GM12872 (cell line): ENCODE measurements around the gene RPUSD3.

ENCODE experiments used
- TF ChIP-seq, protein P1 (sequence below): IDR thresholded peaks from 3 replicates; pipeline ENCODE4 v1.5.1; 2011; ENCODE audit warnings: low read depth, mild to moderate bottlenecking, low read length, moderate library complexity; ENCODE audit not compliant: insufficient read depth

The RPUSD3 gene

GRCh38 chr3:9846931-9847488 is 3.2 kb upstream of the RPUSD3 start:
- TF ChIP-seq, protein P1, sequence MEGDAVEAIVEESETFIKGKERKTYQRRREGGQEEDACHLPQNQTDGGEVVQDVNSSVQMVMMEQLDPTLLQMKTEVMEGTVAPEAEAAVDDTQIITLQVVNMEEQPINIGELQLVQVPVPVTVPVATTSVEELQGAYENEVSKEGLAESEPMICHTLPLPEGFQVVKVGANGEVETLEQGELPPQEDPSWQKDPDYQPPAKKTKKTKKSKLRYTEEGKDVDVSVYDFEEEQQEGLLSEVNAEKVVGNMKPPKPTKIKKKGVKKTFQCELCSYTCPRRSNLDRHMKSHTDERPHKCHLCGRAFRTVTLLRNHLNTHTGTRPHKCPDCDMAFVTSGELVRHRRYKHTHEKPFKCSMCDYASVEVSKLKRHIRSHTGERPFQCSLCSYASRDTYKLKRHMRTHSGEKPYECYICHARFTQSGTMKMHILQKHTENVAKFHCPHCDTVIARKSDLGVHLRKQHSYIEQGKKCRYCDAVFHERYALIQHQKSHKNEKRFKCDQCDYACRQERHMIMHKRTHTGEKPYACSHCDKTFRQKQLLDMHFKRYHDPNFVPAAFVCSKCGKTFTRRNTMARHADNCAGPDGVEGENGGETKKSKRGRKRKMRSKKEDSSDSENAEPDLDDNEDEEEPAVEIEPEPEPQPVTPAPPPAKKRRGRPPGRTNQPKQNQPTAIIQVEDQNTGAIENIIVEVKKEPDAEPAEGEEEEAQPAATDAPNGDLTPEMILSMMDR, result no peak; the same call in 2 of the 3 replicates

GRCh38 chr3:9846231-9846630 is 2.4 kb upstream of the RPUSD3 start:
- TF ChIP-seq, protein P1, result no peak

DNA sequence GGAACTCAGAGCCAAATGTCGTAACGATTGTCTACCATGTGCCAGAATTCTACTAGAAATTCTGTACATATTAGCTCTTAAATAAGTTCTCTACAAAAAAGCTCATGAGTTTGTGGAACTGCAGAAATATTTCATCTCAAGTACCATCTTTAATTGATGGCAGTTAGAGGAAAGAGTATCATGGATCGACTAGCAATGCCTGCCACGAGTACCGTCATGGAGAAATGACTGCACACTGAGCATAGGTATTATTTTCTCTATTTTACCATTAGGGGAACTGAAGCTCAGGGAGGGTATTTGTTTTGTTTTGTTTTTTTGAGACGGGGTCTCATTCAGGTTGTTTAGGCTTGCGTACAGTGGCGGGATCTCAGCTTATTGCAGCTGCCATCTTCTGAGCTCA is 2.8 kb downstream of the RPUSD3 start:
- TF ChIP-seq, protein P1, result no peak

GRCh38 chr3:9838856-9839255 is 5.0 kb downstream of the RPUSD3 start:
- TF ChIP-seq, protein P1, result no peak

GRCh38 chr3:9837701-9838582 is 5.9 kb downstream of the RPUSD3 start:
- TF ChIP-seq, protein P1, result no peak

GRCh38 chr3:9834520-9835380 is 9.1 kb downstream of the RPUSD3 start:
- TF ChIP-seq, protein P1, result no peak

GRCh38 chr3:9833078-9833477 is 10.7 kb downstream of the RPUSD3 start:
- TF ChIP-seq, protein P1, result no peak
